ENCODE results near the gene SPTBN2.

Gene SPTBN2

DNA sequence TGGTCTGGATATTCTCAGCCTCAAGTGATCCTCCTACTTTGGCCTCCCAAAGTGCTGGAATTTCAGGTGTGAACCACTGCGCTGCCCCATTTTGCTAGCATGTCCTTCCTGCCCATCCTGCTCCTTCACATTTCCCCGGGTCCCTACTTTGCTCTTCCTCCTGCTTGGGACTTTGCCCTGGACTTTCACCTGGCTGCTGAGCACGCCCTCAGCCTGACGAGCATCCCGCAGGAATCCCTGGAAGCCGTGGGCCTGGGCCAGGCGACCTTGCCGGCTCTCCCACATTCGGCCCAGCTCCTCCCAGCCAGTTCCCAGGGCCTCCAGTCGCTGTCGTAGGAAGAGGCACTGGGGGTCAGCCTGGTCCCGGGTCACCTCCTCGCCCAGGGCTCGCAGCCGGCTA lies 28.7 kb downstream of the SPTBN2 start:
- TF ChIP-seq CTCF (conservative IDR thresholded peaks at IDR 0.05; ENCODE audit: low read depth): no peak
- CTCF ChIA-PET: no interaction called here
- H3K27ac ChIP-seq: no peak overlapping the region; the same call in 1 of the 2 replicates
- DNase-seq (ENCODE audit: low spot score): no peak
- POLR2A ChIA-PET (ENCODE audit: low non-redundant PET): no interaction called here

- ChIA-PET CTCF (interaction anchor here (1.0 kb wide), 1 partner anchor 136 kb away, joined by 3 read pairs; no protein-coding TSS in a partner anchor), POLR2A (ENCODE audit: low non-redundant PET) (no interaction called here)
- no peak overlapping the region; the same call in 1 of the 2 replicates for H3K27ac ChIP-seq
- TF ChIP-seq CTCF (conservative IDR thresholded peaks at IDR 0.05; ENCODE audit: low read depth): no peak
- DNase-seq (ENCODE audit: low spot score): no peak
Measured at GRCh38 chr11:66698491-66698890, 30.5 kb downstream of the SPTBN2 start.

DNA sequence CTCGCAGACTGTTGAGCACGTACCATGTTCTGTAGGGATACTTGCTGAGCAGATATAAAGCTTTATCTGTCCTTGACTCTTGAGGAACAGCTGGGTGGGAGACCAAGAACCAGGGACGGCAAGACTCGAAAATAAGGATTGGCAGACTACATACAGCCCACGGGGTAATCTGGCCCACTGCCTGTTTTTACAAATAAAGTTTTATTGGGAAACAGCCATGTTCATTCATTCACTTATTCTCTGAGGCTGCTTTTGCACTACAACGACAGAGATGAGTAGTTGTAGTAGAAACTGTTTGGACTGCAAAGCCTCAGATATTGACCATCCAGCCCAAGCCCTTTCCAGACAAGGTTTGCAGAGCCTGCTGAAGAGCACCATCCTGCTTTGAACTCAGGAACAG lies 31.0 kb downstream of the SPTBN2 start:
- POLR2A ChIA-PET (ENCODE audit: low non-redundant PET): no interaction called here
- no peak for TF ChIP-seq CTCF (conservative IDR thresholded peaks at IDR 0.05; ENCODE audit: low read depth)
- DNase-seq (ENCODE audit: low spot score): no peak
- no peak overlapping the region for H3K27ac ChIP-seq
- CTCF ChIA-PET: no interaction called here

DNA sequence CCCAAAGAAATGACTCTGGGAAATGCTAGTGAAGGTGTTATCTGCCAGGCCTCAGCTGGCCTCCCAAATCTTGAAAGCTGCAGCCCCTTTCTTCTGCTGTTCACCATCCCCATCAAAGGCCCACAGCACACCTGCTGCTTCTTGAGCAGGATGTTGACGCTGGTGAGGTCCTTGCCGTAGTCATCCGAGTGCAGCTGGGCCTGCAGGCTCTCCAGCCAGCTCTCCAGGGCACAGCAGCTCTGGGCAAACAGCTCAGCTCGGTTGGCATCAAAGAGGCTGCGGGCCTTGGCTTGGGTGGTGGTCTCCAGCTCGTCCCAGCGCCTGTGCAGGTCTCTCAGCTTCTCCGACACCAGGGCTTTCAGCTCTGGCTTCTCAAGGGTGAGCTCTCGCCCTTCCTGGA lies 32.9 kb downstream of the SPTBN2 start:
- TF ChIP-seq CTCF (conservative IDR thresholded peaks at IDR 0.05; ENCODE audit: low read depth): no peak
- DNase-seq (ENCODE audit: low spot score): no peak
- ChIA-PET POLR2A (ENCODE audit: low non-redundant PET) (no interaction called here), CTCF (interaction anchor here (2.1 kb wide), 1 partner anchor 138 kb away, joined by 9 read pairs; no protein-coding TSS in a partner anchor)
- peak overlapping the region; percentile 88 for H3K27ac ChIP-seq

DNA sequence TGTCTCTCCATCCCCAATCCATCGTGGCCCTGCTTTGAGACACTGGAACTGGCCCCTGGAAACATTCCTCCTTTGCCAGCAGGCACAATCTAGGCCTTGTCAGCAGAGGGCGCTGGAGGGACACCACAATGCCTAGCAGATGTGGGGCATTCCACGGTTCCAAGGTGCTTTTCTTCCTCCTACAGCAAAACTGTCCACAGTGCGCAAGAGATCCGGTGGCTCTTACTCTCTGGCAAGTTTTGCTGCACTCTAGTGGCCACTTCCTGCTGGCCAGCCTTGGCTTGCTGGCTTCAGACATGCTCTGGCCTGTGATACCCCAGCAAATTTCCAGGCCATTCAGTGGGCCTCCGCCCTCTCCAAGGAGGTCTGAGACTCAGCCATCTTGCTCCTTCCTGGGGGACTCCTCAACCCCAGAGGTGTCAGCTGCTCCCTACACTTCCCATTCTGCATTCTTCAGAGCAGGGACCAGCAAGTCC lies 34.2 kb downstream of the SPTBN2 start:
- DNase-seq (ENCODE audit: low spot score): peak; percentile 85
- peak; percentile 99 for TF ChIP-seq CTCF (conservative IDR thresholded peaks at IDR 0.05; ENCODE audit: low read depth)
- CTCF ChIA-PET: interaction anchor here (0.6 to 2.1 kb wide), 8 partner anchors 9 to 288 kb away, joined by 3 to 9 read pairs (median 3); no protein-coding TSS in a partner anchor
- POLR2A ChIA-PET (ENCODE audit: low non-redundant PET): no interaction called here
- H3K27ac ChIP-seq: peak overlapping the region; percentile 88

- CTCF ChIA-PET: interaction anchor here (0.6 kb wide), 4 partner anchors 87 to 297 kb away, joined by 3 to 10 read pairs (median 6); no protein-coding TSS in a partner anchor
Measured at GRCh38 chr11:66694056-66694410, 35.0 kb downstream of the SPTBN2 start.

More at GRCh38 chr11:66694056-66694410, 35.0 kb downstream of the SPTBN2 start:
- no peak for TF ChIP-seq CTCF (conservative IDR thresholded peaks at IDR 0.05; ENCODE audit: low read depth)
- no peak for DNase-seq (ENCODE audit: low spot score)
- peak overlapping the region; percentile 88 for H3K27ac ChIP-seq
- POLR2A ChIA-PET (ENCODE audit: low non-redundant PET): no interaction called here
